Psoas muscle (tissue), 8 donors: Measurements from ENCODE around the gene RAB3IP. TPM values are rescaled to one million over a fixed set of nuclear protein-coding genes. Genes with fewer than 3 reads are reported as not detected.

ENCODE experiments used
- ATAC-seq, 4 donors: fragments of 200-7000 bp; cut with Tn5 transposase; one replicate each; pipeline ENCODE4 v1.9.1; 2020; ENCODE audit warnings: moderate library complexity in 3 of 4, mild to moderate bottlenecking in 2 of 4
- DNase-seq, 2 donors: peaks; one replicate each; pipeline ENCODE4 v3.0.0-alpha.2; 2020
- H3K27ac ChIP-seq: fragments of 200-600 bp; one replicate; pipeline ENCODE4 v1.8.0; 2022
- H3K27me3 ChIP-seq, 3 donors: fragments of 200-600 bp in 1 of 3; one replicate each; pipeline versions ENCODE4 v1.6.1 to v1.8.0; 2013 to 2022; ENCODE audit warnings: low read length in 2 of 3, mild to moderate bottlenecking in 2 of 3, moderate library complexity in 1 of 3; ENCODE audit not compliant: insufficient read depth in 3 of 3
- H3K36me3 ChIP-seq, 2 donors: fragments of 200-600 bp in 1 of 2; one replicate each; pipeline versions ENCODE4 v1.6.1 to v1.8.0; 2013 to 2022; ENCODE audit warnings: low read depth in 1 of 2, mild to moderate bottlenecking in 1 of 2, moderate library complexity in 1 of 2; ENCODE audit not compliant: insufficient read depth in 1 of 2
- H3K4me1 ChIP-seq: fragments of 200-600 bp; one replicate; pipeline ENCODE4 v1.8.0; 2022
- H3K4me3 ChIP-seq: fragments of 200-600 bp; one replicate; pipeline ENCODE4 v1.8.0; 2022; ENCODE audit warnings: mild to moderate bottlenecking
- H3K9me3 ChIP-seq: fragments of 200-600 bp; one replicate; pipeline ENCODE4 v1.8.0; 2022
- whole genome bisulfite sequencing, 3 donors: extraction: QIAGEN DNeasy Blood & Tissue Kit; methylation state at CpG; one replicate each; pipeline versions ENCODE4 v1.1.6 to v1.1.7; 2013; 5-methylcytosine and 5-hydroxymethylcytosine counted together
- intact Hi-C, 2 donors: fragments of 100-400 bp; cut with DNase I; formaldehyde crosslinking; loops; one replicate each; pipeline versions ENCODE4 v1.11.0 to v1.14.2; 2022
- polyA plus RNA-seq, 3 donors: library from polyadenylated mRNA; stranded (reverse); fragments of 200-250 nt; gene quantifications; one replicate each; pipeline ENCODE4 v1.2.3, GENCODE V29; 2013
- total RNA-seq, 4 donors: library from RNA; stranded (reverse); fragmentation: NEBNext Ultra II Directional in 2 of 4; extraction: Animal tissue kit (Norgen Biotek cat#: 25700) in 2 of 4; gene quantifications; one replicate each; pipeline versions ENCODE4 v1.2.1 to v1.2.4, GENCODE V29; 2021 to 2023
- TF ChIP-seq, protein P1 (sequence below): fragments of 200-600 bp; IDR thresholded peaks from one replicate; pipeline ENCODE4 v1.8.0; 2022; ENCODE audit warnings: antibody characterized with exemption
- donor health status: healthy with polysubstance abuse.
- donor health status: DM: no; HTN: no; CAD: no; lungs with moderate emphysema.
- donor health status: Bipolar disorder and iron deficiency.
- donor health status: healthy.
- donor health status: DM: yes; HTN: yes; CAD: no.
- donor health status: DM: no; HTN: no; CAD: no.
- donor health status: DM: no; HTN: no; CAD: no.
- donor health status: DM: yes; HTN: yes; CAD: no.

The RAB3IP gene
- total and polyA plus RNA-seq, 7 donors: 11.3 to 38.2 (median 19.3) TPM

DNA sequence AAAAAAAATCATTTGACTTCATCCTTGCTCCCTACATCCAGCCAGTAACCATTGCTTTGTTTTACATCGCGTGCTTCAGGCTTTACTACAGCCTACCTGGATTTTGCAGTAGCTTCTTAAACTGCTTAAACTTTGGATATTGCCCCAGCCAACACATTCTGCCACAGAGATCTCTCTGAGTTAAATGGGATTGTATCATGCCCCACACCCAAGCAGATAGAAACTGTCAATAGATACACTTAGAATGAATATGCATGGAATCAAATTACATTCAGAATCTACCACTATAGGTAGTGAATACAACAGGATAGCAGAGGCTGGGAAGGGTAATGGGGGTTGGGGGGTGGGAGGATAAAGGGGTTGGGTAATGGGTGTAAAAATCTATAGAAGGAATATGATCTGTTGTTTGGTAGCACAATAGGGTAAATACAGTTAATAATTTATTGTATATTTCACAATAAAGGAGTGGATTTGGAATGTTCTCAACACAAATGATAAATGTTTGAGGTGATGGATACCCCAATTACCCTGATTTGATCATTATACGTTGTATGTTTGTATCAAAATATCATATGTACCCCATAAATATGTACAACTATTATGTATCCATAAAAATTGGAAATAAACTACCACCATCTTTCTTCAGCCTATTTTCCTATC, 83.7 kb downstream of the RAB3IP start:
- intact Hi-C loops: no loop called here
- no peak for DNase-seq
- H3K36me3 ChIP-seq: no peaks in the 10 kb centered on the region
- ATAC-seq: no peak
- no peak overlapping the region for H3K4me3 ChIP-seq
- no peak overlapping the region for H3K27ac ChIP-seq
- 76 to 82% (median 77%) methylated on average over 3 of the region's 3 CpGs for WGBS, 3 donors
- no peaks in the 10 kb centered on the region for H3K4me1 ChIP-seq
- no peaks in the 10 kb centered on the region for H3K27me3 ChIP-seq
- H3K9me3 ChIP-seq: no peaks in the 10 kb centered on the region
- TF ChIP-seq, protein P1, sequence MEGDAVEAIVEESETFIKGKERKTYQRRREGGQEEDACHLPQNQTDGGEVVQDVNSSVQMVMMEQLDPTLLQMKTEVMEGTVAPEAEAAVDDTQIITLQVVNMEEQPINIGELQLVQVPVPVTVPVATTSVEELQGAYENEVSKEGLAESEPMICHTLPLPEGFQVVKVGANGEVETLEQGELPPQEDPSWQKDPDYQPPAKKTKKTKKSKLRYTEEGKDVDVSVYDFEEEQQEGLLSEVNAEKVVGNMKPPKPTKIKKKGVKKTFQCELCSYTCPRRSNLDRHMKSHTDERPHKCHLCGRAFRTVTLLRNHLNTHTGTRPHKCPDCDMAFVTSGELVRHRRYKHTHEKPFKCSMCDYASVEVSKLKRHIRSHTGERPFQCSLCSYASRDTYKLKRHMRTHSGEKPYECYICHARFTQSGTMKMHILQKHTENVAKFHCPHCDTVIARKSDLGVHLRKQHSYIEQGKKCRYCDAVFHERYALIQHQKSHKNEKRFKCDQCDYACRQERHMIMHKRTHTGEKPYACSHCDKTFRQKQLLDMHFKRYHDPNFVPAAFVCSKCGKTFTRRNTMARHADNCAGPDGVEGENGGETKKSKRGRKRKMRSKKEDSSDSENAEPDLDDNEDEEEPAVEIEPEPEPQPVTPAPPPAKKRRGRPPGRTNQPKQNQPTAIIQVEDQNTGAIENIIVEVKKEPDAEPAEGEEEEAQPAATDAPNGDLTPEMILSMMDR: no peak

DNA sequence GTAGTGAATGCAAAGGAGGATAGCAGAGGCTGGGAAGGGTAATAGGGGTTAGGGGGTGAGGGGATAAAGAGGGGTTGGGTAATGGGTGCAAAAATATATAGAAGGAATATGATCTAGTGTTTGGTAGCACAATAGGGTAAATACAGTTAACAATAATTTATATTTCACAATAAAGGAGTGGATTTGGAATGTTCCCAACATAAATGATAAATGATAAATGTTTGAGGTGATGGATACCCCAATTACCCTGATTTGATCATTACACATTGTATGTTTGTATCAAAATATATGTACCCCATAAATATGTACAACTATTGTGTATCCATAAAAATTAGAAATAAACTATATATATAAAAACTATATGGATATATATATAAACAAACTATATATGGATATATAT, 85.4 kb downstream of the RAB3IP start:
- Histone ChIP-seq H3K27me3 (no peaks in the 10 kb centered on the region), H3K4me3 (no peak overlapping the region), H3K9me3 (no peaks in the 10 kb centered on the region), H3K27ac (no peak overlapping the region), H3K36me3 (no peaks in the 10 kb centered on the region), H3K4me1 (no peaks in the 10 kb centered on the region)
- intact Hi-C loops: no loop called here
- ATAC-seq (no peak), DNase-seq (no peak)
- TF ChIP-seq, protein P1: no peak

DNA sequence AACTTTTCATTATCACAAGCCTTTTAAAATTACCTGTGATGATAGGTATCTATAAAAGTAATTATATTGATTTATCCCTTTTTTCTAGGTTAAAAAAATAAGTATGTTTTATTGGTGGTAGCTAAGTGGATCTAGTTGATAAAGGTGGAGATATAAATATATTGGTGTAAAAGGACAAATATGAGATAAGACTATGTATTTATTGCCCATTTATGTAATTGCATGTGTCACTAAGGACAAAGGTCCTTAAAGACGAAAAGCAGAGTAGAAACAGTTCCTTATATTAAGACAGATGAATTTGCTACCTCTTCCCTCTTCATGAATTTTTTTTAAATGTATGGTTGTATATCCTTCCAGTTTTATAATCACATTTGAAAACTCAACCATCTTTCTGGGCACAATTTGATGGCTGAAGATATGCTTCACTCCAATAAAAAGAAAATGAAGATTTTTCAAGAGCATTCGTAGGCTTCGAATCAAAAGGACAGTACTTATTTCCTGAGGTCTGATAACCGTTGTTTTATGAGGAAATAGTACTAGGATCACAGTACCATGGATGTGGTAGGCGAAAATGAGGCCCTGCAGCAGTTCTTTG, 86.4 kb downstream of the RAB3IP start, which contains the start of gene MYRFL:
Gene MYRFL (plus strand): TSS at position 262 of the 595 bp plus-strand sequence. CDS start 291 bp downstream, at position 553.
- 84 to 86% (median 86%) methylated on average over 5 of the region's 5 CpGs for WGBS, 3 donors
- H3K36me3 ChIP-seq: no peaks in the 10 kb centered on the region
- TF ChIP-seq, protein P1: no peak
- H3K4me3 ChIP-seq: no peak within 1 kb of the TSS
- no peaks in the 10 kb centered on the region for H3K4me1 ChIP-seq
- no peak within 1 kb of the TSS for H3K27ac ChIP-seq
- no peaks in the 10 kb centered on the region for H3K9me3 ChIP-seq
- no peaks in the 10 kb centered on the region for H3K27me3 ChIP-seq
- intact Hi-C loops: no loop called here
- ATAC-seq (no peak), DNase-seq (no peak)

DNA sequence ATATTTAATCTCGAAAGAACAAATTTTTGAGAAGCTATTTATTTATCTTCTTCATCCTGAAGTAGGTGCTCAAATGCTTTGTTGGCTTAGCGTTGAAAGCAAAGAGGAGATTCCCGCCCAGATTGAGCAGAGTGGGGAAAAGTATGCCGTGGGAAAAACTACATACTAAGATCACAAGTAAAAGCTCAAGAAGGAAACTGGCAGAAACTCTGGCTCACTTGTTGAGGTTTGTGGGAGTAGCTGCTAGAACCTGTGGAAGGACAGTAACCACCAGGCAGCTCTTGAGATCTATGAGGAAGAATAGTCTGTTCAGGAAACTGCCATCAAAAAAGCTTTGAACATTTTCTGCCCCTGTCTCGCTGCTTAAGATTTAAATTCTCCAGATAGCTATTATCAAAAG, 90.2 kb downstream of the RAB3IP start:
- Histone ChIP-seq H3K27ac (no peak overlapping the region), H3K9me3 (no peaks in the 10 kb centered on the region), H3K4me3 (no peak overlapping the region), H3K4me1 (no peaks in the 10 kb centered on the region), H3K36me3 (no peaks in the 10 kb centered on the region), H3K27me3 (no peaks in the 10 kb centered on the region)
- intact Hi-C loops: no loop called here
- ATAC-seq: no peak
- 77 to 78% (median 77%) methylated on average over 5 of the region's 5 CpGs for WGBS, 3 donors
- DNase-seq: no peak
- TF ChIP-seq, protein P1: no peak
